PFSK-1 (cell line): ENCODE measurements around the gene PPFIA3.

Source experiments
- POLR2AphosphoS5 ChIP-seq: IDR thresholded peaks from 2 replicates; pipeline ENCODE4 v1.6.1; 2012; ENCODE audit warnings: low read depth, mild to moderate bottlenecking, control low read depth, low read length, moderate library complexity
- REST ChIP-seq, 2 experiments: IDR thresholded peaks; 2 replicates each; pipeline versions ENCODE4 v1.6.1 to v1.8.0; 2011 to 2012; ENCODE audit warnings: low read depth in 2 of 2, low read length in 2 of 2, control low read depth in 1 of 2, inconsistent platforms in 1 of 2, mild to moderate bottlenecking in 1 of 2, moderate library complexity in 1 of 2; ENCODE audit not compliant: insufficient read depth in 1 of 2
- SIN3A ChIP-seq: IDR thresholded peaks from 2 replicates; pipeline ENCODE4 v1.6.1; 2012; ENCODE audit warnings: mild to moderate bottlenecking, low read length, moderate library complexity, borderline replicate concordance; ENCODE audit not compliant: insufficient read depth
- TAF1 ChIP-seq: IDR thresholded peaks from 2 replicates; pipeline ENCODE4 v1.6.1; 2012; ENCODE audit warnings: low read length, control low read depth, borderline replicate concordance; ENCODE audit not compliant: insufficient read depth

GRCh38 chr19:49103331-49104085, 15.8 kb upstream of the PPFIA3 start:
- no peak for TF ChIP-seq REST (IDR thresholded peaks at IDR 0.05; ENCODE audit: insufficient read depth in 1 of 2, low read depth in 2 of 2, low read length in 2 of 2)
- TF ChIP-seq TAF1: no peak
- TF ChIP-seq SIN3A: no peak
- TF ChIP-seq POLR2AphosphoS5: no peak
